ENCODE measurements around the gene BMPER. TPM values are rescaled to one million over a fixed set of nuclear protein-coding genes. Genes with fewer than 3 reads are reported as not detected.

Gene BMPER
- total RNA-seq, 2 donors from 2014 or later = 3.0 to 3.8 TPM

DNA sequence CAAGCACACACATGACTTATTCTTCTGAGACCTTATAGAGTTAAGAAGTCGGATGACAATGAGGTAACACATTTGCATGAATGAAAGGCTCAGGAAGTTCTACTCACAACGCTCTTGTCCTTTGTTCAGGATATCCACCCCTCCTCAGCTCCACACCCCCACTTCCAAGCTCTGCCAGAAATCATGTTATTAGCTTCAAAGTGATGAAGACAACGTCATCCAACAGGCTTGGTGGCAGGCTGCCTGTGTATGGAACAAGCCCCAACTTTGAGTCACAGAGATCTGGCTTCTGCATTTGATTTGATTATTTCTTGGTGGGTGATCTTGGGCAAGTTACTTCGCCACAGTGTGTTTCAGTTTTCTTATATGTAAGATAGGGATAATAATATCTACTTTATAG is 12.4 kb upstream of the BMPER start:
- no peak for DNase-seq (ENCODE audit: low spot score)
- Histone ChIP-seq H3K4me1 (no peaks in the 10 kb centered on the region), H3K4me3 (no peak overlapping the region)

DNA sequence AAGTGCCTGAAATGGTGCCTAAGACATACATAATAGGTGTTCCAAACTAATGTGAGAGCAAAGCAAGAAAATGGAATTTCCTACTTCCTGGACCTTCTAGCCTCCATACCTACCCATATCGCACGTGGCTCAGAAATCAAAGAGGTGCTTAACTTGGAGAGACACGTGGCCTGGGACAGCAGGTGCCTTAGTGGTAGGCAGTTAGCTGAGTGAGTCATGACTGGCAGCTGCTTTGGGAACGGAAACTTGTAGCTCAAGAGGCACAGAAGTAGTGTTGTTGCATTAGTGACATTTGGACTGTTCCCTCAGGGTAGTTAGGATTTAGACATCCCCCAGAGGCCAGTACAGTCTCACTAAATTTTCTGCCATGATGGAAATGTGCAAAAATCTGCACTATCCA is 12.0 kb upstream of the BMPER start:
- no peak for DNase-seq (ENCODE audit: low spot score)
- Histone ChIP-seq H3K27ac (no peak overlapping the region), H3K4me1 (no peaks in the 10 kb centered on the region), H3K27me3 (no peaks in the 10 kb centered on the region), H3K4me3 (no peak overlapping the region), H3K9me3 (no peaks in the 10 kb centered on the region), H3K36me3 (no peaks in the 10 kb centered on the region)
- TF ChIP-seq, protein P1, sequence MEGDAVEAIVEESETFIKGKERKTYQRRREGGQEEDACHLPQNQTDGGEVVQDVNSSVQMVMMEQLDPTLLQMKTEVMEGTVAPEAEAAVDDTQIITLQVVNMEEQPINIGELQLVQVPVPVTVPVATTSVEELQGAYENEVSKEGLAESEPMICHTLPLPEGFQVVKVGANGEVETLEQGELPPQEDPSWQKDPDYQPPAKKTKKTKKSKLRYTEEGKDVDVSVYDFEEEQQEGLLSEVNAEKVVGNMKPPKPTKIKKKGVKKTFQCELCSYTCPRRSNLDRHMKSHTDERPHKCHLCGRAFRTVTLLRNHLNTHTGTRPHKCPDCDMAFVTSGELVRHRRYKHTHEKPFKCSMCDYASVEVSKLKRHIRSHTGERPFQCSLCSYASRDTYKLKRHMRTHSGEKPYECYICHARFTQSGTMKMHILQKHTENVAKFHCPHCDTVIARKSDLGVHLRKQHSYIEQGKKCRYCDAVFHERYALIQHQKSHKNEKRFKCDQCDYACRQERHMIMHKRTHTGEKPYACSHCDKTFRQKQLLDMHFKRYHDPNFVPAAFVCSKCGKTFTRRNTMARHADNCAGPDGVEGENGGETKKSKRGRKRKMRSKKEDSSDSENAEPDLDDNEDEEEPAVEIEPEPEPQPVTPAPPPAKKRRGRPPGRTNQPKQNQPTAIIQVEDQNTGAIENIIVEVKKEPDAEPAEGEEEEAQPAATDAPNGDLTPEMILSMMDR (IDR thresholded peaks at IDR 0.05) = no peak

More for the DNA sequence above, 12.4 kb upstream of the BMPER start:
- H3K27ac ChIP-seq = no peak overlapping the region
- H3K27me3 ChIP-seq = no peaks in the 10 kb centered on the region
- no peaks in the 10 kb centered on the region for H3K9me3 ChIP-seq
- H3K36me3 ChIP-seq = no peaks in the 10 kb centered on the region
- TF ChIP-seq, protein P1 (IDR thresholded peaks at IDR 0.05) = no peak

DNA sequence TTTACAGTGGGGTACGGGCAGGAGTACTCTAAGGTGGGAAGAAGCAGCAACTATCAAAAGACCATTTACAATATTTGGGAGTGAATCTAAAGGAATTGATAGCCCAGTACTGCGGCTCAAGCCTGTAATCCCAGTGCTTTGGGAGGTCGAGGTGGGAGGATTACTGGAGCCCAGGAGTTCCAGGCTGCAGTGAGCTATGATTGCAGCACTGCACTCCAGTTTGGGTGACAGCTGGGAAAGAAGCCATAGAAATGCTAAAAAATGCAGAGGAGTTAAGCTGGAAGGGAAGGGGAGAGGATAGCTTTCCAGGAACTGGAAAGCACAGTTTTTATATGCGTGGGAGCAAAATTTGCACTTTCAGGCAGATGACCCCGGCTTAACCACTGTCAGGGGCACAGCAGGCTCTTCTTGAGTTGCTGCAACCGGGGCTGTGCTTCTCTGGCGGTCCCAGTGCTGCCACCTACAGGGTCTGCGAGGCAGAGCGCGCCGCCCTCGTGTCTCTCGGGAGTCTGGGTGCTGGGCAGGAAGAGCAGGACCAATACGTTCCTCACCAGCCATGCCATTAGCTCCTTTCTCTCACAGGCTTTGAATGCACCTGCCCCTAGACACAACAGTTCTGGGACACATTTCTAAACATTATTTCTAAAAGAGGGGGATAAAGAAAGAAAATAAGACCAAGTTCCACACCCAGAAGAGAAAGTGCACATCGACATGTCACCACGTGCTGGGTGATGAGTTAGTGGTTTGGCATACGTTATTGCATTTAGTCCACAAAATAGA is 10.1 kb upstream of the BMPER start:
- H3K9me3 ChIP-seq = no peaks in the 10 kb centered on the region
- TF ChIP-seq, protein P1 (IDR thresholded peaks at IDR 0.05) = peak; percentile 80 to 96
- no peaks in the 10 kb centered on the region for H3K27me3 ChIP-seq
- no peak overlapping the region for H3K27ac ChIP-seq
- DNase-seq (ENCODE audit: low spot score) = peak; percentile 88
- no peaks in the 10 kb centered on the region for H3K36me3 ChIP-seq
- no peaks in the 10 kb centered on the region for H3K4me1 ChIP-seq
- H3K4me3 ChIP-seq = no peak overlapping the region

DNA sequence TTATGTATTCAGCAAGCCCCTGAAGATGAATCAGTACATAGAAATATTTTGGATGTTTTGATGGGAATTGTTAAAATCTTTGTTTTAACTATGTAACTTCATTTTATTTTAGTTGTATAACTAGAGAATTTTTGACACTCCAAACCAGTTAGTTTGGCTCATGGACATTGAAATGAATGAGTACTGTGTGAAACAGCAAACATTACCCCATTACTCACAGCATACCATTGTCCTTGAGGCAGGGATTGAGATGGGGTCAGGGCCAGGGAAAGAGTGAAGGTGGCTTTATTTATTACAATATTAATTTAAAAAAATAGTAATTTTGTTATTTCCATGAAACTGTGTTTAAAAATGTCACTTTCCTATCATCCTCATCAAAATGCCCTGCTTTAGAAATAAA is 4.8 kb upstream of the BMPER start:
- Histone ChIP-seq H3K27me3 (peaks cover 0 to 11% of the 10 kb centered on the region in 2 donors), H3K36me3 (no peaks in the 10 kb centered on the region), H3K4me3 (no peak overlapping the region), H3K4me1 (peaks cover 0 to 6% of the 10 kb centered on the region in 2 donors), H3K9me3 (no peaks in the 10 kb centered on the region), H3K27ac (no peak overlapping the region)
- TF ChIP-seq, protein P1 (IDR thresholded peaks at IDR 0.05) = no peak
- DNase-seq (ENCODE audit: low spot score) = no peak

DNA sequence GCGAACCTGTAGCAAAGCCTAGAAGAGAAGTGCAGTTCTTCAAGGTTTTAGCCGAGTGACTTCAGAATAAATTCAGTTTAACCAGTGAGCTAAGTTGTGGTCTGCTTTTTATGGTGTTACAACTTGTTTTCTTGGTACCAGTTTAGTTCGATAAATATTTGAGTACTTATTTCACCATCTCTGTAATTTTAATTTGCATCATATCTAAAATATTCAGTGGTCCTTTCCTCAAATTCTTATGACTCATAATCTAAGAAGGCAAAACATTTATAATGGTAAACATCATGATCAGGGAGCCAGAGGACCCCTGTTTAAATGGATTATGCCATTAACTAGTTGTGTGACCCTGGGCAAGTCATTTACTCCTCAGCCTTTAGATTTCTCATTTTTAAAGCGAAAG is 4.1 kb upstream of the BMPER start:
- Histone ChIP-seq H3K4me3 (no peak overlapping the region), H3K36me3 (no peaks in the 10 kb centered on the region), H3K4me1 (peaks cover 0 to 8% of the 10 kb centered on the region in 2 donors), H3K27ac (no peak overlapping the region), H3K9me3 (no peaks in the 10 kb centered on the region), H3K27me3 (peaks cover 0 to 11% of the 10 kb centered on the region in 2 donors)
- TF ChIP-seq, protein P1 (IDR thresholded peaks at IDR 0.05) = no peak
- no peak for DNase-seq (ENCODE audit: low spot score)

DNA sequence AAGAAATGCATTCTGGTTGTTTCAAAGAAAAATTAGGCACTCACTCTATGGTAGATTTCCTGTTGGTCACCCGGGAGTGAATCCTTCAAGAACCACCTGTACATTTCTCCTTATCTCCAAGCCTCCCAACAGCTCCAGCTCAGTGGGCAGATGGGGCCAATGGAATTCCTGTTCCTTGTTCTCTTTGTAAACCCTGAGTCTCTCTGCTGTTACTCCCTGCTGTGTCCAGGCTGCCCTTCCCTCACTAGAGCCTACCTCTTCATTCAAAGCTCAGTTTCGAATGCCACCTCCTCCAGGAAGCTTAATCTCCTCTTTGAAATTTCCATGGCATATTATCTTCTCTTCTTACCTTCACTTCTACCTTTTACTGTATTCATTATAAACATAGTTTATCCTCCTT is 3.5 kb upstream of the BMPER start:
- Histone ChIP-seq H3K4me1 (peaks cover 0 to 8% of the 10 kb centered on the region in 2 donors), H3K27ac (no peak overlapping the region), H3K27me3 (peaks cover 0 to 12% of the 10 kb centered on the region in 2 donors), H3K9me3 (no peaks in the 10 kb centered on the region), H3K4me3 (no peak overlapping the region), H3K36me3 (no peaks in the 10 kb centered on the region)
- TF ChIP-seq, protein P1 (IDR thresholded peaks at IDR 0.05) = no peak
- DNase-seq (ENCODE audit: low spot score) = no peak

Data from right atrium auricular region (tissue), 2 donors.